ENCODE results near the gene MYBPC2.

DNA sequence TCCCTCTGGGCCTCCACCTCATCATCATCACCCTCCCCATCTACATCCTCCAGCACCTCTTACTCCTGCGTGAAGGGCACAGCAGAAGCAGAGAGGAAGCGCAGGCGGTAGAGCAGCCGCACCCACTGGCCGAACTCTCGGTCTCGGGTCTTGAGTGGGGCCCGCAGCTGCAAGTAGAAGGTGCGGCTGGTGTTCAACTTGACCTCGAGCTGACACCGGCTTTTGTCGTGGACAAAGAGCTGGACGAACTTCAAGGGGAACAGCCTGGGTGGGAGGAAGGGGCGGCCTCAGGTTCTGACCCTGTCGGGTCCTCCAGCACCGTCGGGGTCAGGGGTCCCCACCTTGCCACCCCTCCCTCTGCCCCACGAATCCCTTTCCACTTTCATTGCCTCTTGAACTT, 34.9 kb downstream of the MYBPC2 start:
- no peak for TF ChIP-seq POLR2AphosphoS5 (IDR thresholded peaks at IDR 0.05)
- no peak for TF ChIP-seq CTCF (IDR thresholded peaks at IDR 0.05)
- TF ChIP-seq POLR2A (IDR thresholded peaks at IDR 0.05), result no peak
- TF ChIP-seq EP300 (IDR thresholded peaks at IDR 0.05), result no peak

Measured in gastroesophageal sphincter (tissue), 3 donors.